Tibial nerve (tissue), 4 donors: ENCODE data around the gene GRK1. TPM values are rescaled to one million over a fixed set of nuclear protein-coding genes. Genes with fewer than 3 reads are reported as not detected.
A peak's percentile ranks its signal among the peaks of the same experiment; 100 is the strongest.

Experiments
- DNase-seq, 2 donors: peaks; one replicate each; pipeline ENCODE4 v3.0.0-alpha.2; 2019; ENCODE audit warnings: low spot score in 2 of 2
- H3K27ac ChIP-seq, 4 donors: fragments of 200-600 bp; sonication (generic) in 3 of 4; one replicate each; pipeline ENCODE4 v1.5.1; 2017 to 2019; ENCODE audit warnings: mild to moderate bottlenecking in 1 of 4
- H3K27me3 ChIP-seq, 2 donors: fragments of 200-600 bp; sonication (generic) in 1 of 2; one replicate each; pipeline versions ENCODE4 v1.5.1 to v1.6.0; 2017 to 2019
- H3K36me3 ChIP-seq, 3 donors: fragments of 200-600 bp; sonication (generic); one replicate each; pipeline ENCODE4 v1.5.1; 2018 to 2019
- H3K4me1 ChIP-seq, 4 donors: fragments of 200-600 bp; sonication (generic) in 3 of 4; one replicate each; pipeline ENCODE4 v1.5.1; 2017 to 2019
- H3K4me3 ChIP-seq, 4 donors: fragments of 200-600 bp; sonication (generic) in 3 of 4; one replicate each; pipeline ENCODE4 v1.5.1; 2017 to 2019; ENCODE audit warnings: mild to moderate bottlenecking in 1 of 4, moderate library complexity in 1 of 4
- H3K9me3 ChIP-seq, 4 donors: fragments of 200-600 bp; sonication (generic) in 3 of 4; one replicate each; pipeline ENCODE4 v1.5.1; 2017 to 2019
- EP300 ChIP-seq, 2 donors: sonication (generic); formaldehyde crosslinking; IDR thresholded peaks; one replicate each; pipeline ENCODE4 v1.6.1; 2017; ENCODE audit warnings: antibody characterized with exemption in 2 of 2, mild to moderate bottlenecking in 1 of 2
- POLR2A ChIP-seq, 2 donors: fragments of 450-650 bp; IDR thresholded peaks; one replicate each; pipeline ENCODE4 v1.6.1; 2017; ENCODE audit warnings: antibody characterized with exemption in 2 of 2, mild to moderate bottlenecking in 2 of 2, moderate library complexity in 2 of 2
- WGBS, 2 donors: methylation state at CpG; one replicate each; pipeline ENCODE4 v1.1.5; 2018; 5-methylcytosine and 5-hydroxymethylcytosine counted together
- total RNA-seq, 4 donors: library from RNA; depleted of rRNA; stranded (reverse); fragments of >200 nt; gene quantifications; one replicate each; pipeline ENCODE4 v1.1.0, GENCODE V29; 2016
- TF ChIP-seq, protein P1 (sequence below), 5 experiments: fragments of 200-600 bp in 3 of 5; fragments of 450-650 bp in 2 of 5; sonication (generic) in 3 of 5; IDR thresholded peaks; one replicate each; pipeline ENCODE4 v1.5.1; 2016 to 2019; ENCODE audit warnings: antibody characterized with exemption in 5 of 5, mild to moderate bottlenecking in 3 of 5, moderate library complexity in 2 of 5

Gene GRK1
- total RNA-seq, 4 donors from 2014 or later: not detected

DNA sequence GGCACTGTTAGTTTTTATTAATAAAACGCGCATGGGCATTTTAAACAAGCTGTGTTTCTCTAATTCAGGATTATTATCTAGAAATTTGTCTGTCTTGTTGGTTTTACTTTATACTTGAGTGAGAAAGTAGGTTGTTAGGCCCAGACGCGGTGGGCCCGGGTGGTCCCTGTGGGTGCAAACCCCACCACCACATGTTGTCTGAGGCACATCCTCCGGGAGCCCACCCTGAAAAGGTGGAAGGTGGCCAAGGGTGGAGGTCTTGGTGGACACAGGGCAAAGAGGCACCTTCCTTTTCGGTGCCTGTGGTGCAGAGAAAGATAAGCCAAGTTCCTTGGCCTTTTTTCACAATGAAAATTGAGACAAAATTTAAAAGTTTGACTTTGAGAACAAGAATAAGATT lies 25.6 kb upstream of the GRK1 start:
- Histone ChIP-seq H3K36me3 (peaks cover 0 to 51% (median 8%) of the 10 kb centered on the region in 3 donors), H3K4me3 (no peak overlapping the region), H3K27me3 (no peaks in the 10 kb centered on the region), H3K4me1 (peaks cover 0 to 2% (median 0%) of the 10 kb centered on the region in 4 donors), H3K9me3 (no peaks in the 10 kb centered on the region), H3K27ac (no peak overlapping the region)
- TF ChIP-seq POLR2A (IDR thresholded peaks at IDR 0.05): no peak
- TF ChIP-seq EP300 (IDR thresholded peaks at IDR 0.05): no peak
- TF ChIP-seq, protein P1, sequence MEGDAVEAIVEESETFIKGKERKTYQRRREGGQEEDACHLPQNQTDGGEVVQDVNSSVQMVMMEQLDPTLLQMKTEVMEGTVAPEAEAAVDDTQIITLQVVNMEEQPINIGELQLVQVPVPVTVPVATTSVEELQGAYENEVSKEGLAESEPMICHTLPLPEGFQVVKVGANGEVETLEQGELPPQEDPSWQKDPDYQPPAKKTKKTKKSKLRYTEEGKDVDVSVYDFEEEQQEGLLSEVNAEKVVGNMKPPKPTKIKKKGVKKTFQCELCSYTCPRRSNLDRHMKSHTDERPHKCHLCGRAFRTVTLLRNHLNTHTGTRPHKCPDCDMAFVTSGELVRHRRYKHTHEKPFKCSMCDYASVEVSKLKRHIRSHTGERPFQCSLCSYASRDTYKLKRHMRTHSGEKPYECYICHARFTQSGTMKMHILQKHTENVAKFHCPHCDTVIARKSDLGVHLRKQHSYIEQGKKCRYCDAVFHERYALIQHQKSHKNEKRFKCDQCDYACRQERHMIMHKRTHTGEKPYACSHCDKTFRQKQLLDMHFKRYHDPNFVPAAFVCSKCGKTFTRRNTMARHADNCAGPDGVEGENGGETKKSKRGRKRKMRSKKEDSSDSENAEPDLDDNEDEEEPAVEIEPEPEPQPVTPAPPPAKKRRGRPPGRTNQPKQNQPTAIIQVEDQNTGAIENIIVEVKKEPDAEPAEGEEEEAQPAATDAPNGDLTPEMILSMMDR (IDR thresholded peaks at IDR 0.05): no peak
- WGBS, 2 donors: 85 to 99% methylated on average over 7 of the region's 7 CpGs
- peak in 1 of 2 donors; percentile 5 for DNase-seq

DNA sequence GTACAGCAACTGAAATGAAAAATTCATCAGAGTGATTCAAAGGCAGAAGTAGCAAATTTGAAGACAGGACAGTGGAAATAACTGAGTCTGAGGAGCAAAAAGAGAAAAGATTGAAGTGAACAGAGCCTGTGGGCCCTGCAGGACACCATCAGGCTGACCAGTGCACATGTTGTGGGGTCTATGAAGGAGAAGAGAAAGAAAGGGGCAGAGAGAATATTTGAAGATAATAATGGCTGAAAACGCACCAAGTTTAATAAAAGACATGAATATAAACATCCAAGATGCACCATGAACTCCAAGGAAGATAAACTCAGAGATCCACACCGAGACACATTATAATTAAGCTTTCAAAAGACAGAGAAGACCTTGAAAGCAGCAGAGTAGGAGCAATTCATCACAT lies 24.5 kb upstream of the GRK1 start:
- no peak overlapping the region for H3K4me3 ChIP-seq
- no peak for DNase-seq
- H3K27me3 ChIP-seq: no peaks in the 10 kb centered on the region
- H3K4me1 ChIP-seq: peaks cover 0 to 13% (median 4%) of the 10 kb centered on the region in 4 donors
- no peak overlapping the region for H3K27ac ChIP-seq
- TF ChIP-seq, protein P1 (IDR thresholded peaks at IDR 0.05): no peak
- TF ChIP-seq POLR2A (IDR thresholded peaks at IDR 0.05): no peak
- no peak for TF ChIP-seq EP300 (IDR thresholded peaks at IDR 0.05)
- peaks cover 0 to 40% (median 4%) of the 10 kb centered on the region in 3 donors for H3K36me3 ChIP-seq
- WGBS, 2 donors: 90 to 93% methylated on average over 2 of the region's 2 CpGs
- H3K9me3 ChIP-seq: no peaks in the 10 kb centered on the region

DNA sequence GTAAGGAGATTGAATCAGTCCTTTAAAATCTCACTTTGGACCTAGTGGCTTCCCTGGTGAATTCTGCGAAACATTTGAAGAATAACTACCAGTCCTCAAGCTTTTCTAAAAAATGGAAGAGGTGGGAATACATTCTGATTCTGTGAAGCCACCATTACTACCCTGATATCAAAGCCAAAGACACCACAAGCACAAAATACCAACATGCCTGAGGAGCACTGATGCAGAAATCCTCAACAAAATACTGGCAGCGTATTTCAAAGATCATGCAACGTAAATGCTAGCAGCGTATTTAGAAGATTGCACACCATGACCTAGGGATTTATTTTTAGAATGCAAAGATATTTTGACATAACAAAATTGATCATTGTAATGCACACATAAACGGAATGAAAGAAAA lies 23.4 kb upstream of the GRK1 start:
- Histone ChIP-seq H3K4me1 (peaks cover 0 to 18% (median 4%) of the 10 kb centered on the region in 4 donors), H3K27ac (no peak overlapping the region), H3K27me3 (no peaks in the 10 kb centered on the region), H3K4me3 (no peak overlapping the region), H3K36me3 (peaks cover 0 to 30% (median 4%) of the 10 kb centered on the region in 3 donors), H3K9me3 (no peaks in the 10 kb centered on the region)
- no peak for TF ChIP-seq EP300 (IDR thresholded peaks at IDR 0.05)
- TF ChIP-seq, protein P1 (IDR thresholded peaks at IDR 0.05): no peak
- TF ChIP-seq POLR2A (IDR thresholded peaks at IDR 0.05): no peak
- WGBS, 2 donors: 96 to 98% methylated on average over 5 of the region's 5 CpGs
- DNase-seq: no peak

DNA sequence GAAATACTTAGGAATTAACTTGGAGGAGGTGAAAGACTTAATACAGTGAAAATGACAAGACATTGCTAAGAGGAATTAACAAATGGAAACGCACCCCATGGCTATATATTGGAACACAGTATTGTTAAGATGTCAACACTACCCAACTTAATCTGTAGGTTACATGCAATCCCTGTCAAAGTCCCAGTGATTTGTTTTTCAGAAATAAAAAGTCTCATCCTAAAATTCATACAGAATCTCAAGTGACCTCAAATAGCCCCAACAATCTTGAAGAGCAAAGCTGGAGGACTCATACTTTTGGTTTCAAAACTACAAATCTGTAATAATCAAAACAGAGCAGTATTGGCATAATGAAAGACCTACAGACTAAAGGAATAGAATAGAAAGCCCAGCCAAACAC lies 22.2 kb upstream of the GRK1 start:
- WGBS, 2 donors: 94 to 98% methylated on average over 1 of the region's 1 CpG
- H3K9me3 ChIP-seq: no peaks in the 10 kb centered on the region
- TF ChIP-seq, protein P1 (IDR thresholded peaks at IDR 0.05): no peak
- TF ChIP-seq EP300 (IDR thresholded peaks at IDR 0.05): no peak
- no peak for TF ChIP-seq POLR2A (IDR thresholded peaks at IDR 0.05)

DNA sequence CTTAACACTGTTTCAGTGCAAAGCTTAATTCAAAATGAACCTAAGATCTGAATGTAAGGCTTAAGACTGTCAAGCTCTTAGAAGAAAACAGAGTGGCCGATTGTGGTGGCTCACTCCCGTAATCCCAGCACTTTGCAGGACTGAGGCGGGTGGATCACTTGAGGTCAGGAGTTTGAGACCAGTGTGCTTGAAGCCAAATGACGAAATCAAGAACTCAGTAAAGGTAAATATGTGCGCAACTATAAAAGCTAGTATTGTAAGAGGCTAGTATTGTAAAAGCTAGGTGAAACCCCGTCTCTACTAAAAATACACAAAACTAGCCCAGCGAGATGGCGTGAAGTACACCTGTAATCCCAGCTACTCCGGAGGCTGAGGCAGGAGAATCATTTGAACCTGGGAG lies 21.7 kb upstream of the GRK1 start:
- Histone ChIP-seq H3K27me3 (no peaks in the 10 kb centered on the region), H3K36me3 (peaks cover 0 to 15% (median 4%) of the 10 kb centered on the region in 3 donors), H3K27ac (no peak overlapping the region), H3K4me3 (no peak overlapping the region), H3K4me1 (peaks cover 0 to 18% (median 4%) of the 10 kb centered on the region in 4 donors), H3K9me3 (no peaks in the 10 kb centered on the region)
- TF ChIP-seq EP300 (IDR thresholded peaks at IDR 0.05) (no peak), POLR2A (IDR thresholded peaks at IDR 0.05) (no peak)
- TF ChIP-seq, protein P1 (IDR thresholded peaks at IDR 0.05): no peak
- no peak for DNase-seq
- 96% methylated on average over 9 of the region's 9 CpGs for WGBS, 2 donors

More for the DNA sequence above, 22.2 kb upstream of the GRK1 start:
- no peak for DNase-seq
- H3K4me1 ChIP-seq: peaks cover 0 to 18% (median 4%) of the 10 kb centered on the region in 4 donors
- no peaks in the 10 kb centered on the region for H3K27me3 ChIP-seq
- peaks cover 0 to 20% (median 4%) of the 10 kb centered on the region in 3 donors for H3K36me3 ChIP-seq
- H3K27ac ChIP-seq: no peak overlapping the region
- H3K4me3 ChIP-seq: no peak overlapping the region
